Measurements from ENCODE around the gene NUP43. TPM values are rescaled to one million over a fixed set of nuclear protein-coding genes. Genes with fewer than 3 reads are reported as not detected.

NUP43 gene
- total and polyA plus RNA-seq, 2 donors (not counting 1 experiment from before 2014, with no cell fraction given): 12.9 to 75.7 TPM

- intact Hi-C loops (cut with micrococcal nuclease): no loop called here
- H3K4me3 Mint-ChIP-seq: no peak overlapping the region
- no peak overlapping the region for H3K4me2 ChIP-seq (replicated peaks; ENCODE audit: low read depth, low read length, poor library complexity, severe bottlenecking)
- no peak overlapping the region for H2AFZ ChIP-seq (ENCODE audit: insufficient read depth, low read depth, low read length, poor library complexity, severe bottlenecking)
- H3K79me2 ChIP-seq (ENCODE audit: control insufficient read depth, insufficient read depth, low read length): peaks cover 2% of the 10 kb centered on the region
- H3K27ac Mint-ChIP-seq: no peak overlapping the region
- no peak overlapping the region for H3K9ac ChIP-seq (ENCODE audit: low read length)
- CTCF ChIA-PET: no interaction called here
- TF ChIP-seq EZH2 (IDR thresholded peaks at IDR 0.05; ENCODE audit: borderline replicate concordance, insufficient read depth, low read depth, low read length, poor library complexity, severe bottlenecking) (no peak), CTCF (IDR thresholded peaks at IDR 0.05) (no peak)
- no peaks in the 10 kb centered on the region for H4K20me1 ChIP-seq (ENCODE audit: control insufficient read depth, insufficient read depth, low read length, poor library complexity, severe bottlenecking)
- 94% methylated on average over 3 of the region's 3 CpGs for WGBS (ENCODE audit: insufficient coverage)
- no peak overlapping the region for H3K4me3 ChIP-seq (ENCODE audit: control extremely low read depth in 1 of 5, extremely low read depth in 1 of 5, insufficient read depth in 1 of 5, low read depth in 2 of 5, low read length in 4 of 5)
- no peaks in the 10 kb centered on the region for H3K9me3 ChIP-seq (ENCODE audit: control extremely low read depth in 1 of 3, control insufficient read depth in 2 of 3, insufficient read depth in 1 of 3, low read length in 2 of 3)
- no peaks in the 10 kb centered on the region for H3K27me3 ChIP-seq (replicated peaks in 1 of 4; ENCODE audit: control extremely low read depth in 1 of 4, control insufficient read depth in 3 of 4, insufficient read depth in 4 of 4, low read length in 3 of 4)
- H3K4me1 Mint-ChIP-seq: no peaks in the 10 kb centered on the region
- H3K27ac ChIP-seq (ENCODE audit: low read length in 2 of 2): no peak overlapping the region
- DNase-seq: no peak
- POLR2A ChIA-PET: interaction anchor here (0.5 kb wide), 1 partner anchor 434 kb away, joined by 4 read pairs; no protein-coding TSS in a partner anchor
- no peak for ATAC-seq (ENCODE audit: low read depth)
- no peaks in the 10 kb centered on the region for H3K9me3 Mint-ChIP-seq (ENCODE audit: insufficient read depth)
- no peaks in the 10 kb centered on the region for H3K4me1 ChIP-seq (ENCODE audit: control insufficient read depth in 2 of 2, insufficient read depth in 2 of 2, low read length in 2 of 2)
- no peaks in the 10 kb centered on the region for H3K27me3 Mint-ChIP-seq
- peaks cover 0 to 30% of the 10 kb centered on the region in 2 experiments for H3K36me3 ChIP-seq (replicated peaks in 1 of 2; ENCODE audit: control extremely low read depth in 1 of 2, control insufficient read depth in 1 of 2, extremely low read depth in 1 of 2, insufficient read depth in 2 of 2, low read length in 1 of 2)
These were observed 37.2 kb upstream of the NUP43 start for GRCh38 chr6:149783551-149783950.

- Histone ChIP-seq H2AFZ (ENCODE audit: insufficient read depth, low read depth, low read length, poor library complexity, severe bottlenecking) (no peak overlapping the region), H3K4me1 (ENCODE audit: control insufficient read depth in 2 of 2, insufficient read depth in 2 of 2, low read length in 2 of 2) (no peaks in the 10 kb centered on the region), H3K9me3 (ENCODE audit: control extremely low read depth in 1 of 3, control insufficient read depth in 2 of 3, insufficient read depth in 1 of 3, low read length in 2 of 3) (no peaks in the 10 kb centered on the region), H3K9ac (ENCODE audit: low read length) (no peak overlapping the region), H3K79me2 (ENCODE audit: control insufficient read depth, insufficient read depth, low read length) (peaks cover 2% of the 10 kb centered on the region), H3K36me3 (replicated peaks in 1 of 2; ENCODE audit: control extremely low read depth in 1 of 2, control insufficient read depth in 1 of 2, extremely low read depth in 1 of 2, insufficient read depth in 2 of 2, low read length in 1 of 2) (peaks cover 0 to 32% of the 10 kb centered on the region in 2 experiments), H4K20me1 (ENCODE audit: control insufficient read depth, insufficient read depth, low read length, poor library complexity, severe bottlenecking) (no peaks in the 10 kb centered on the region), H3K4me3 (ENCODE audit: control extremely low read depth in 1 of 5, extremely low read depth in 1 of 5, insufficient read depth in 1 of 5, low read depth in 2 of 5, low read length in 4 of 5) (no peak overlapping the region), H3K27me3 (replicated peaks in 1 of 4; ENCODE audit: control extremely low read depth in 1 of 4, control insufficient read depth in 3 of 4, insufficient read depth in 4 of 4, low read length in 3 of 4) (no peaks in the 10 kb centered on the region), H3K27ac (ENCODE audit: low read length in 2 of 2) (no peak overlapping the region), H3K4me2 (replicated peaks; ENCODE audit: low read depth, low read length, poor library complexity, severe bottlenecking) (no peak overlapping the region)
- TF ChIP-seq CTCF (IDR thresholded peaks at IDR 0.05) (no peak), EZH2 (IDR thresholded peaks at IDR 0.05; ENCODE audit: borderline replicate concordance, insufficient read depth, low read depth, low read length, poor library complexity, severe bottlenecking) (no peak)
- H3K4me1 Mint-ChIP-seq: no peaks in the 10 kb centered on the region
- WGBS (ENCODE audit: insufficient coverage): 100% methylated on average over 1 of the region's 2 CpGs
- CTCF ChIA-PET: no interaction called here
- intact Hi-C loops (cut with micrococcal nuclease): no loop called here
- no peak for DNase-seq
- no peak for ATAC-seq (ENCODE audit: low read depth)
- POLR2A ChIA-PET: no interaction called here
- H3K4me3 Mint-ChIP-seq: no peak overlapping the region
- no peaks in the 10 kb centered on the region for H3K27me3 Mint-ChIP-seq
- no peaks in the 10 kb centered on the region for H3K9me3 Mint-ChIP-seq (ENCODE audit: insufficient read depth)
- H3K27ac Mint-ChIP-seq: no peak overlapping the region
These were observed 36.0 kb upstream of the NUP43 start for GRCh38 chr6:149782337-149782736.

Data from B cell (primary cell).